GM12891 (cell line): ENCODE data around the gene PTPRN.

Source experiments
- PAX5 ChIP-seq: IDR thresholded peaks from 2 replicates; pipeline ENCODE4 v1.6.1; 2011; ENCODE audit warnings: low read length, moderate library complexity, mild to moderate bottlenecking; ENCODE audit not compliant: insufficient read depth, severe bottlenecking
- POLR2A ChIP-seq: IDR thresholded peaks from 2 replicates; pipeline ENCODE4 v1.6.1; 2011; ENCODE audit warnings: low read depth, low read length, control low read depth
- POLR2AphosphoS5 ChIP-seq: IDR thresholded peaks from 2 replicates; pipeline ENCODE4 v1.6.1; 2011; ENCODE audit warnings: low read depth, low read length, control low read depth
- POU2F2 ChIP-seq: IDR thresholded peaks from 2 replicates; pipeline ENCODE4 v1.6.1; 2011; ENCODE audit warnings: low read depth, mild to moderate bottlenecking, control low read depth, low read length, moderate library complexity
- SPI1 ChIP-seq: IDR thresholded peaks from 2 replicates; pipeline ENCODE4 v1.6.1; 2011; ENCODE audit warnings: low read depth, low read length, control low read depth
- TAF1 ChIP-seq: IDR thresholded peaks from 2 replicates; pipeline ENCODE4 v1.6.1; 2011; ENCODE audit warnings: low read depth, low read length, control low read depth

DNA sequence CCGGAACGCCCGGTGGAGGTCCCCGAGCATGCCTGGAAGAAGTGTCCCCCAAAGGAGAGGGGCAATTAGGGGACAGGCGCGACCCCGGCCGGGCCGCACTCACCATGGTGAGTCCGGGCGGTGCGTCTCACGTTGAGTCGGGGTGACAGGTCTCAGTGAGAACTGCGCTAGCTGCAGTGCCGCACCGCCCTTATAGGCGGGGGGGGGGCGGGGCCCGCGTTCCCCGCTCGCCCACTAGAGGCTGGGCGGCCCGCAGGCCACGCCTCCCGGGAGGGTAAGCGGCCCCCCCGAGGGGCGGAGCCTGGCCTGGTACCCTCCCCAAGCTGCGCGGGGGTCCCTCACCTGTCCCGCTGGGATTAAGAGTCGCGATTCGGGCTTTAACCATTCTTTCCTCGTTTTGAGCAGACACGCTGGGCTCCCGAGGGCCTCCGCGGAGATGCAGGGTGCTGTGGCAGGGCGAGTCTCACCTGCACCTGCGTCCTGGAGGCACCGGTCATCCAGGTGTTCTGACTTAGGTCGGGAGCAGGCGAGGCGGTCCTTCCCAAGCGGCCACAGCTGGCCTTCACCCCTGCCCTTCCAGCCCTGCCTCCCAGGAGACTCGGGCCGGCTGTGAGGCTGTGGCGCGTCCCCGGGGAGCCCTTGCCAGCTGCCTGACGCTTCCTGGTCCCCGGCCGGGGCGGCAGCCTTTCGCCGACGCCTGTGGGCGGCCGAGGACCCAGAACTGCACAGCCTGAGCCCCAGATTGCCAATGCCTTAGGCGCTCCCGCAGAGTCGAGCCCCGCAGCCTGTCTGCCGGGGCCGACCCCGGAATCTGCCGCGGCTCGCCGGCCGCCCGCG lies 55.2 kb downstream of the PTPRN start, which contains the start of gene TUBA4A:
- TF ChIP-seq POLR2A (peak; percentile 99), POLR2AphosphoS5 (peak; percentile 97), SPI1 (no peak), POU2F2 (peak; percentile 86), TAF1 (peak; percentile 84), PAX5 (no peak)
